CD4-positive, alpha-beta T cell treated with Interleukin-15 for 4 hours (primary cell): Measurements from ENCODE around the gene WNT9B.

Source experiments
- DNase-seq: peaks from one replicate; pipeline ENCODE4 v3.0.0-alpha.2; 2020; ENCODE audit warnings: low spot score

WNT9B gene, protein sequence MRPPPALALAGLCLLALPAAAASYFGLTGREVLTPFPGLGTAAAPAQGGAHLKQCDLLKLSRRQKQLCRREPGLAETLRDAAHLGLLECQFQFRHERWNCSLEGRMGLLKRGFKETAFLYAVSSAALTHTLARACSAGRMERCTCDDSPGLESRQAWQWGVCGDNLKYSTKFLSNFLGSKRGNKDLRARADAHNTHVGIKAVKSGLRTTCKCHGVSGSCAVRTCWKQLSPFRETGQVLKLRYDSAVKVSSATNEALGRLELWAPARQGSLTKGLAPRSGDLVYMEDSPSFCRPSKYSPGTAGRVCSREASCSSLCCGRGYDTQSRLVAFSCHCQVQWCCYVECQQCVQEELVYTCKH

GRCh38 chr17:46851029-46851741 lies at the start of gene WNT9B:
Gene WNT9B (plus strand): TSS chr17:46851583. CDS start chr17:46851639, 56 bp downstream.
- no peak for DNase-seq

DNA sequence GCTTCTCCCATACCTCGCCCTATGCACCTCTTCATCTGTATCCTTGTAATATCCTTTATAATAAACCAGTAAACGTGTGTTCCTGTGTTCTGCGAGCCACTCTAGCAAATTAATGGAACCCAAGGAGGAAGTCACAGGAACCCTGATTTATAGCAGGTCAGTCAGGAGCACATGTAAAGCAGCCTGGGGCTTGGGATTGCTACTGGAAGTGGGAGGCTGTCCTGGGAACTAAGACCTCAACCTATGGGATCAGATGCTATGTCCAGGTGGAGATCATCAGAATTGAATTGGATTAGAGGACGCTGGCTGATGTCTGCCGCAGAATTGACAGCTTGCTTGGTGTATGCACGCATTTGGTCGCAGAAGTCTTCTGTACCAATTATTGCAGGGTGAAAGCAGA lies 48.6 kb upstream of the WNT9B start:
- DNase-seq: no peak

GRCh38 chr17:46803544-46803943 lies 47.8 kb upstream of the WNT9B start:
- DNase-seq: no peak

GRCh38 chr17:46805771-46806170 lies 45.6 kb upstream of the WNT9B start:
- no peak for DNase-seq

GRCh38 chr17:46809110-46809571 lies 42.2 kb upstream of the WNT9B start:
- no peak for DNase-seq

DNA sequence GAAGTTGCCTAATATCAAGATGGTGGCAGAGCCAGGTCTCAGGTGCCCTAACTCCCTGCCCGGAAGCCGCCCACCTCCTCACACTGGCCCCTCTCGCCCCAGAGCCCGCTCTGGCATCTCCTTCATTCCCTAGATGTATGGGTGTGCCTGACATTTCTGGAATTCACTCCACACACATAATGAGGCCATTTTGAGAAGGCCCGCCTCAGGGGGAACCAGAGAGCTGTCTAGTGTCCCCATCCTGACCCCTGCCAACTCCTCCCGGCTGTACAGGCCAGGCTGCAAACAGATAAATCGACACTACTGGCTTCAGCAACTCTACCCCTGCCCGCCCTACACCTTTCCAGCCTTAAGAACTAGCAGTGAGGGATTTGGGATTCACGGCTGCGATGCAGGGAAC lies 40.5 kb upstream of the WNT9B start:
- no peak for DNase-seq

DNA sequence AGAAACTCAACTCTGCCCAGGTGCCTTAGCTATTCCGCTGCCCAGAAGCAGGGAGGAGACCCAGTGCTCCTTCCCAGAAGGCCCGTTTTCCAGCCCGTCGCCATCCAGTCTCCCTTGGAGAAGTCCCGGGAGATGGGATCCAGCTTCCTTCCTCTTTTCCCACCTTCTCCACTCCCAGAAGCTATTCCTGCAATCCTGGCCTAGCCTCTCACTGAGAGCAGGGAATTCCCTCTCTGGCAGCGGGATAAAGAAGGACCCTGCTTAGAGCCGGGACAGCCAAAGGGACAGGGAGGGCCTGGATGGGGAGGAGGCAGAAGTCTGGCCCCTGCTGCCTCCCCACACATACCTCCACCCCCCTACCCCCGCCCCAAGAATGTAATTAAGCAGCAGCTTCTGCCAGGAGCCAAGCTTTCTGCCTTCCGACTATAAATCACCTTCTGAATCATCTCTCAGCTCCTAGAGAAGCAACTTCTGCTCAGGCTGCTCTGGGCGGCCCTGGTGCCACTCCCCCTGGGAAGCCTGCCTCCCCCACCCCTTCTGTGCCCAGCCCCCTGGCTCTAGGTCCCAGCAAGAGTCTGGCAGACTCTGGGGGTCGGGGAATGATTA lies 39.3 kb upstream of the WNT9B start:
- DNase-seq: no peak

DNA sequence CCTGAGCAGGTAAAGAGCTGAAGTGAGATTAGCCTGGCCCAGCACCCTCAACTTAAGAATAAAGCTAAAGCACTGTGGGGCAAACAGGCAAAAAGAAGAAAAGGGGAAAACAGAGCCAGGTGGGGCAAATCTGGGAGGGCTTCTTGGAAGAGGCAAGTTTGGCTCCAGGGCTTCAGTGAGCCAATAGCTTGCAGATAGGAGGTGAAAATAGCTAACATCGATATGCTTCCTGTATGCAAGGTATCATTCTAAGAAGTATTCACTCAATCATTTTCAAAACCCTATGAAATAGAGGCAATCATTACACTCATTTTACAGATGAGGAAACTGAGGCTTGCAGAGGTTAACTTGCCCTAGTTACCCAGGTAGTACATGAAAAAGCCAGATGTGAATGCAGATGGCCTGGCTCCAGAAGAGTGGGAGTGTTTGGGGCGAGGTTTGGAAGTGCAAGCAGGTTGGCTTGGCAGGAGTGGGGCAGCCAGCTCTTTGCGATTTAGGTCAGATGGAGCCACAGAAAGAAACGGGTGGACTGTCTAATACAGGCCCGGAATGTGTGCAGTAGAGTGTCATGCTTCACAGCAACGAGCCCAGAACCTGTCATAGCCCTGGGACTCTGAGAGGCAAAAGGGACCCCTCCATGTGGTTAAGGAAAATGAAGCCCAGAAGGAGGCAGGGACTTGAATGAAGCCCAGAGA lies 38.6 kb upstream of the WNT9B start:
- DNase-seq: no peak

- DNase-seq: no peak
Measured at GRCh38 chr17:46813920-46814319, 37.5 kb upstream of the WNT9B start.

GRCh38 chr17:46814446-46814845 lies 36.9 kb upstream of the WNT9B start:
- DNase-seq: no peak

- no peak for DNase-seq
Measured at GRCh38 chr17:46815474-46816353, 35.7 kb upstream of the WNT9B start.

DNA sequence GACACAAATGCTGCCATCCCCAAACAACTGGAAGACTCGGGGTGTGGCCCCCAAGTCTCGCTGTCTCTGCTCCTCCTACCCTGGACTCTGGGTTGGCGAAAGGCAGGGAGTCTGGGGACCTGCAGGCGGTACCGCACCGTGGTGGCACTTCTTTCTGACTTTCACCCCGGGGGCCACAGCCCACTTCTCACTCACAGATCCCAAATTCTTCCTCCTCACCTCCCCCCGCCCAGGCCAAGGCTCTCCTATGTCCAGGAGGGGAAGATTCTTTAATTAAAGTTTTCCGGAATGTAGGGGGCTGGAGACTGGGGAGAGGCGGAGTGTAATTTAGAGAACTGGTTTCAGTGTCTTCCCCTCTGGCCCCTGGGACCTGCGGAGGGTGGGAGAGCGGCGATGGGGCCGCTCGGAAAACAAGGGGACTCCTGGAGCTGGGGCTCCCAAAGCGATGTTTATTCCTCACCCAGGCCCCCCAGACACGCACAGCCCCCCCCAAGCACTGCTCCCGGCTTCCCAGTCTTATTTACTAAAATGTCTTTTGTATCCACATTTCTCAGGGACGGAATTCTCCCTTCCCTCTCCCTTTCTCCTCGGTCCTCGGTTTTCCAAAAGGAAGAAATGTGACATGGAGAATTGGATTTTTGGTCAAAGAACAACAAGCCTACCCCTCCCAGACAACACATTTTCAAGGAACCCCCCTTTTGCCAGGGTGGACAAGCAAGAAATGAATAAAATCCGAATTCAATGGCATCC lies 34.1 kb upstream of the WNT9B start:
- no peak for DNase-seq

- no peak for DNase-seq
Measured at GRCh38 chr17:46817901-46818209, 33.5 kb upstream of the WNT9B start.

DNA sequence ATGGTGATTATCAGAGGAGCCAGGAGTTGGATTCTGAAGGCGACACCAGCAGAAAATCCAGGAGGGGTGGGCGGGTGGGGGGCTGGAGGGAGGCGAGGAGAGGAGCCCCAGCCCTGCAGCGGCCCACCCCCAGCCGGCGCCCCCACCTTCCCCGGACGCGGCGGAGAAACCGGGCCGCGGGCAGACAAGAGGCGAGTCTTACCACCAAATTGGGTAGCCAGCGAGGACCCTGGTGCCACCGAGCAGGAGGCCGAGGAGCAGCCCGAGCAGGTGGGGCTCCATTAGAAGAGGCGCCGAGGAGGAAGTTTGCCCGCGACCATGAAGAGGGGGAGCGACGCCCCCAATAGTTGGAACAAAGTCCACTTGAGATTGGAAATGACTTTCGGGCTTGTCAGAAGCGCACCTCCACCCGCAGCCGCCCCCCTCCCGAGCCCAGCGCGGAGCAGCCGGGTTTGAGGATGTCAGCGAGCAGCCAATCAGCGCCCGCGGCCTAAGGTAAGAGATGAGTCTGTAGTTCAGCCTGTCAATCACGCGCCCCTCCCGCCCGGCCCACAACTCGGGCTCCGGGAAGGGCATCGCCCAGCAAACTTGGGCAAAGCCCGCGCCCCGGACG lies 33.0 kb upstream of the WNT9B start, which contains the start of gene WNT3:
TSS of gene WNT3 (minus strand) at position 377 of the 613 bp plus-strand sequence. CDS start at position 282, 95 bp downstream.
- DNase-seq: peak; percentile 44

DNA sequence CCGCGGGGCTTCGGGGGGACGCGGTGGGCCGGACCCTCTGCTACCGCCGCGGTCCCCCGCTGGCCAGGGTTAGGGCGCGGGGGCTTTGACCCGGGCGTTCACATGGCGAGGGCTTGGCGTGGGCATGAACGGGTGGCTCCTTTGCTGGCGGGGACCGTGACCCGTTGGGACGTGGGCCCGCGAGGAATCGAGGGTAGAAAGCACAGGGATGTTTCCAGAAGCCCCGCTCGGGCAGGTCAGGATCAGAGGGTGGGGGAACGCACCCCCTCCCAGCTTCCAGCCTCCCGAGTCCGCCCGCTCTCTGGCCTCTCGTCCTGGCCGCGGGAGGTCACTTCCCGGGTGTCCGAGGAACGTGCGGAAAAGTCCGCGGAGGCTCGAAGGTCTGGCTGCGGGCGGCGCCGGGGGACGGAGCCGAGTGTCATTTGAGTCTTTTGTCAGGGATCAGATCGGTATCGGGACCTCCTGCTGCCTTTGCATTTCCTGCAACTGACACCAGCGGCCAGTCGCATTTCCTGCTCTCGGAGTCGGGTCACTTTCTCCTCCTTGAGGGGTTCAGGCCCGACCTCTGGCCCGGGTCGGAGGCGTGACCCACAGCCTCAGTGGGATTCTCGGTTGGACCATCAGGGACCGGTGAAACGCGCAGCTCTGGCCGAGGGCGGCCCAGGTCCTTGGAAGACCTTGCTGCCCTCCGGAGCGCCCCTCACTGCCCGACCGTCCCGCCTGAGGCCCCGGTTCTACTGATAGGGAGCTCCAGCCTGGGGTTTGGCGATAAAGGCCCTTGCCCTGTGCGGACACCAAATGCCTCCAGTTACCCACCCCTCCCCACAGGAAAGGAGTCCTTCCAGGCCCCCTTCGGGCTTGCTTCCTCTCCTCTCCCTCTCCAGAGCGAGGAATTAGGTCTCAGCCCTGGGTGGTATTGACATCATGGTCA lies 32.2 kb upstream of the WNT9B start:
- DNase-seq: no peak

DNA sequence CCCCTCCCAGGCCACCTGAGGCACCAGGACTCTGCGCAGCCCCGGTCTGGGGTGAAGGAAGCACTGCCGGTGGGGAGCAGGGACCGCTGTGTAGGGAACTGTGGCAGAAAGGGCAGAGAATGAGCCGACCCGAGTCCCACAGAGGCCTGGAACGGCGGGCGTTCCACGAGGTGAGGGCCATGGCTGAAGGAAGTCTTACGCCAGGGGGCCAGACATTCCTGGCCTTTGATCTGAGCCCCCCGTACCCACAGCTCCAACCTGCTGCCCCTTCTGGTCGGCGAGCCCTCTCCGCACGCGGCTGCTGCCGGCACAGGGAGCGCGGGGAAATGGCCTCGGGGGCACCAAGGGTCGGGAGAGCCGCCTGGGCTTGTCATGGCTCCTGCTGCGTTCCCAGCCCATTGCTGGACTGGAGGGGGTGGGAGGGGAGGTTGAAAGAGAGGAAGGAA lies 31.5 kb upstream of the WNT9B start:
- no peak for DNase-seq

DNA sequence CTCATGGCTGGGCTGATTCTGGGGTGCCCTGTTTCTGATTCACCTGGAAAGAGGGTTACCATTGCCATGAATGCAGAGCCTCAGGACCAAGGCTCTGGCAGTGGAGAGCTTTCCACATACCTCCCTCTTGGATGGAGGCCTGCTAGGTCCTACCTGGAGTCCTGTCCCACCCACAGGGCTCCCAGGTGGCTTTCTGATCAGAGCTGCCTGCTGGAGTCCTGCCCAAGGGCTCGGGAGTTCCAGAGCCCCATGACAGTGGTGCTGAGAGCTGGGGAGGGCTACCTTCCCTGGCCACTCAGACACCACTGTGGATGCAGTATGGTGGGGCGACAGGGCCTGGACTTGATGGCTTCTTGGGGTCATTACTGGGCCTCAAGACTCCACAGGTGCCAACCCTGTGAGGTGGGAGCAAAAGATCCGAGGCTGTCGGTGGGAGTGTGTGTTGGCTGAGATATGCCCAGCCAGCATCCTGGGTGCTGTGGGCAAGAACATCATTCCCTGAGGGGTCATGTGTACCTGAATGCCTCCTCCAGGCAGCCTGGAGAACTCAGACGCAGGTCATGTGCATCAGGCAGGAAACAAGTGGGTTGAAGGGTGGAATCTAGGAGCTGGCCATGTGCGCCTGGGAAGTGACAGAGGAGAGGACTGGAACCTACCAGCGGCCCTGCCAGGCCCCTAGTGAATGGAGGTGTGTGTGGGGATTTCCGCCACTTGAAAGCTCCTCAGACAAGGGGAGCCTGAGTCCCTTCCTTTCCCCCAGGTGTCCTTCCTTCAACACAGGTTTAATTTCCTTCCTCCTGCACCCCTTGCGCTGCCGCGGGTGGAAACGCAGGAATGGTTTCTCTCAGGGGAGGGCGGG lies 30.6 kb upstream of the WNT9B start:
- DNase-seq: no peak
